ENCODE measurements around the gene UTP18.

The UTP18 gene

GRCh38 chr17:51335883-51336822, 75.8 kb downstream of the UTP18 start:
- DNase-seq (ENCODE audit: low spot score): no peak

DNA sequence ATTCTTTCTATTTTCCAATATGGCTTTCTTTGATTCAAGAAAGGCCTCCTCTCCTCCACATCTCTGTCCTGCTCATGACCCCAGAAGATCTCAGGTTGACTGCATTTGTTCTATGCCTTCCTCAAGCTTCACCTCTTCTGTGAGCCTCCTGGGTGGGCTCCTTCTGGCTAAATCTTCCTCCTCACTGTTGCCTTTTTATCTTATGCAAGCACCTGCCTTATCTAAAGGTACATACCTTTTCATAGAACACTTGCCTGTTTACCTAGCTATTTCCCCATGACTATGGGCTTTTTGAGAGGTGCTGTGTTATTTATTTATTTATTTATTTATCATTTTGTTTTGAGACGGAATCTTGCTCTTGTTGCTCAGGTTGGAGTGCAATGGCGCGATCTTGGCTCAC, 81.1 kb downstream of the UTP18 start:
- DNase-seq (ENCODE audit: low spot score): no peak

DNA sequence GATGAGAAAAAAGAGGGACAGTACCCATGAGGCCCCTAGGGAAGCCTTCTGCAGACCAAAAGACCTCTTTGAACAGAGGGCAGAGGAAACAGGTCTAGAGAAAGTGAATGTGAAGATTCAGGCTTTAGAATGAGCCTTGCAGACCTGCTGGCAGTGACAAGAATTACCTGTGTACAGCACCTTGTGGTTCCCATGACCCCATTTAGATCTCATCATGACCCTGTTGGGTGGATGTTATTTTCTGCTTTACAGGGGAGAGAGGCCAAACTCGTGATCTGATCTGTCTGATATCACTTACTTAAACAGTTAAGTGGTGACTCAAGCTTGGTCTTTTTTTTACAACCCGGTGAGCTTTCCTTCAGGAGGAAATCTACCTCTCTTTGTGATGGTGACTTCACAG, 81.9 kb downstream of the UTP18 start:
- no peak for DNase-seq (ENCODE audit: low spot score)

GRCh38 chr17:51344532-51344931, 84.2 kb downstream of the UTP18 start:
- DNase-seq (ENCODE audit: low spot score): no peak

DNA sequence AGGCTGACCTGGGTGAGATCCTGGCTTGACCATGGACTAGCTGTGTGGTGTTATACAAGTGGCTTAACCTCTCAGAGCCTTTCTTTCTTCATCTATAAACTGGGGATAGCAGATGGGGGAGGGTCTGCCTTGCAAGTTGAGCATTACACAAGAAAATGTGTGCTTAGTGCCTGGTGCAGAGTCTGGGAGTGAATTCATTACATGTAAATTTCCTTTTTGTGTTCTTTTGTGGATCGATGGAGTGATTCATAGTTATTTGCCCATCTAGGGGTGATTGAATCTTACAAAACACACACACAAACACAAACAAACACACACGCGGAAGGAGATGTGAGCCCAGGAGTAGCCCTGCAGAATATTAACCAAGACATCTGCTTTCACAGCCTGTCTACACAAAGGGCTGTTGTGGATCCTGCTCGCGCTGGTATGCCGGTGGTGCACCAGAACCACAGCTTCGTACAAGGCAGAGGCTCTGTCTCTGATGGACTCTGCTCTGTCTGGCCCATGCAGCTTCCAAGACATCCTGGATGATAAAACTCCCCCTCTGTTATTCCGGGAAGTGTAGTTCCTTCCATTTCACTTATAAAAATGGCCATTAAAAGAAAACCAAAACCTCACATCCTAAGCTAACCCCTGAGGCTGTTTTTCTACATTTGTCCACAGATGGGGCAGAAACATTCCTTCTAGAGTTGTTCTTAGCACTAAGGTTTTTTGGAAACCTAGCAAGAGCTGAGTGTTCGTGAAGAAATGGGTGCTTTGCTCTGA, 86.1 kb downstream of the UTP18 start:
- DNase-seq (ENCODE audit: low spot score): no peak

Data from hematopoietic multipotent progenitor cell treated with erythropoietin and hydrocortisone succinate and interleukin-3 and kit ligand, for 17 days (in vitro differentiated cells).